HG03159 (cell line): ENCODE results near the gene IDH1.
"Not testable (repeated sequence)": the region's sequence is repeated elsewhere in the genome, so short reads cannot be mapped to it uniquely, and the experiment has no call there.

Experiments
- ATAC-seq: cut with Tn5 transposase; IDR thresholded peaks from one replicate; pipeline ENCODE4 v1.9.1; 2021; ENCODE audit warnings: mild to moderate bottlenecking, moderate library complexity; ENCODE audit not compliant: unreplicated experiment

IDH1 gene

DNA sequence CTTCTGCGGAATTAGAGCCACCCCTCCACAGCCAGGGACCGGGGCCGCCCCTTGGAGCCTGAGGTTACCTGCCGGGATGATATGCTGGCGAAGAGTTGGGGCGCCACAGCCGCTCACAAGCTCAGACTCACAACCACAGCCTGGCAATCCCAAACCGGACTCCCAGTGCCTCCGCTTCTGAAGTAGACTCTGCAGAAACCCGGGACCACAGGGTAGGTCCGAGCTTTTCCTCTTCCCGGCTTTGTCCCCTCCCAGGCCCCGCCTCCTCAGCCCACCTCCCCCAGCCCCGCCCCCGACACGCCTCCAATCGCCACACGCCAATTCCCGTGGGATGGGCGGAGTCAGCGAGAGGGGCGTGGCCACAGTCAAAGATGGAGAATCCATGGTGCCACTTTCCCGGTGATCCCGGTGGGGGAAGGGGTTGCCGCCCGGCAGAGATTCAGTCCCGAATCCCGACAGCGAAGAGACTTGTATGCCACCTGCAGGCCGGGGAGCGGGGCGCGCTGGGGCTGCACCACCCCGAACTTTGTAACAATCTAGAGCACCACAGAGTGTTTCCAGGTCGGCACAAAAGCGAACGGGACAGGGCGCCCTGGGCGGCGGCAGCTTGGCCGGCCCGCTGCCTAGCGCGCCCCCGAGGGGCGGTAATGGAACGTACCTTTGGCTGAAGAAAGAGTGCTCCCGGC, at the start of gene IDH1:
IDH1 (minus strand) TSS at position 201 of the 686 bp plus-strand sequence. CDS start 3,520 bp downstream, outside the sequence.
- ATAC-seq: peak; percentile 65

- no peak for ATAC-seq
These were observed 49.3 kb upstream of the IDH1 start for GRCh38 chr2:208304157-208304556.

- no peak for ATAC-seq
These were observed 46.2 kb upstream of the IDH1 start for GRCh38 chr2:208300847-208301618.

DNA sequence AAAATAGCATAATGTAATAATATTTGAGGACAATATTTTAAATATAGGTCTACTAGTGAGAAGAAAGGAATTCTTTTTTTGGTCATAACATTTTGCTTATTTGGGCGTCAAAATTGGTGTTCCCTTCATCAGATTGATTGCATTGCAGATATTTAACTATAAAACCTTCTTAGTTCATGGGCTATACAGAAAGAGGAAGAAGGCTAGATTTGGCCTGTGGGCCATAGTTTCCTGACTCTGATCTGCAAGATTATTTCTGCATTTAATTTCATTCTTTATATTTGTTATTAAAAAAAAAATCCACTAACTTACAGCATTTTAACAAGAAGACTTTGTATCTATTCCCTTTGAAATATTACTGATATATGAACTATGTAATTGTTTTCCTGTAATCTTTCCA, 43.1 kb upstream of the IDH1 start:
- ATAC-seq: no peak

DNA sequence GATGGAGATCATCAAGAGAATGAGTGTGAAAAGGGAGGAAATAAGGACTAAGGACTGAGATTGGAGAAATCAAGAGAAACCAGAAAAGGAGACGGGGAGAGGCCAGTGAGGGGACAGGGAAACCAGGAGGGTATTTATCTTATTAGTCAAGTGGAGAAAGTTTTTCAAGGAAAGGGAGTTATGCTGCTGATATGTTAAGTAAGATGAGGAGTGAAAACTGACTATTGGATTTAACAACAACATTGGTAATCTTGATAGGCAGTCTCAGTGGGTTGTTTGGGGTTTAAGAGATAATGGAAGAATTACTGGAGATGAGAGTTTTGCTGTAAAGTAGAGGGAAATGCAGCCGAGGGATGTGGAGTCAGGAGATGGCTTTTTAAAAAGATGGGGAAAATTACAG, 41.7 kb upstream of the IDH1 start:
- ATAC-seq: no peak

GRCh38 chr2:208295834-208296233, 41.0 kb upstream of the IDH1 start:
- no peak for ATAC-seq

DNA sequence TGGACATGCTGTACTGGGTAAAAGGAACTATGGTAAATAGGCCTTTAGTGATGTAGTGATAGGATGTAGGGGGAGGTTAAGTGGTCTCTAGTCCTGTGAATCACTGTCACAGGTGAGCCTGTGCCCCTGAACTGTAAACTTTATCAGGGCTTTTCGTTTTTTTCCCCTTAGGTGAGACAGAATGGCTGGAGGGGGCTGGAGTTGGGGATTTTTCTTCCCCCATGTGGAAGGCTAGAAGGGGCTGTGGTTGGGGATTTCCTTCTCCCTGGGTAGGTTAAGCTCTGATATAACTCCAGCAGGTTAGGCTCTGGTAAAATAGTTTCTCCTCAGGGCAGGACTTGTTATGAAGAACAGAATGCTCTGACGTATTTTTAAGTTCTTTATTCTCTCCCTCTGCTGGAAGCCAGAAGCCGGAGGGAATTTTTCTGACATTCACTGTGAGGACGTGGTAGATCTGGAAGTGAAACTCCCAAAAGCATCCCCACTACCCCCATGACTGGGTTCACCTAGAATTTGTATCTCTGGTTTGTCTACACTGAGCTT, 39.7 kb upstream of the IDH1 start:
- ATAC-seq: no peak

- no peak for ATAC-seq
These were observed 31.0 kb upstream of the IDH1 start for GRCh38 chr2:208285853-208286252.

- no peak for ATAC-seq
These were observed 26.1 kb upstream of the IDH1 start for GRCh38 chr2:208280933-208281332.

- ATAC-seq: no peak
These were observed 25.4 kb upstream of the IDH1 start for GRCh38 chr2:208280234-208280633.

- no peak for ATAC-seq
These were observed 24.4 kb upstream of the IDH1 start for GRCh38 chr2:208279236-208279635.

GRCh38 chr2:208278549-208278948, 23.7 kb upstream of the IDH1 start:
- ATAC-seq: no peak

GRCh38 chr2:208274748-208275147, 19.9 kb upstream of the IDH1 start:
- no peak for ATAC-seq

- no peak for ATAC-seq
These were observed 14.2 kb upstream of the IDH1 start for GRCh38 chr2:208269091-208269490.

GRCh38 chr2:208268156-208268952, 13.5 kb upstream of the IDH1 start:
- no peak for ATAC-seq

- ATAC-seq: not testable (repeated sequence)
These were observed 12.7 kb upstream of the IDH1 start for GRCh38 chr2:208267526-208267925.

DNA sequence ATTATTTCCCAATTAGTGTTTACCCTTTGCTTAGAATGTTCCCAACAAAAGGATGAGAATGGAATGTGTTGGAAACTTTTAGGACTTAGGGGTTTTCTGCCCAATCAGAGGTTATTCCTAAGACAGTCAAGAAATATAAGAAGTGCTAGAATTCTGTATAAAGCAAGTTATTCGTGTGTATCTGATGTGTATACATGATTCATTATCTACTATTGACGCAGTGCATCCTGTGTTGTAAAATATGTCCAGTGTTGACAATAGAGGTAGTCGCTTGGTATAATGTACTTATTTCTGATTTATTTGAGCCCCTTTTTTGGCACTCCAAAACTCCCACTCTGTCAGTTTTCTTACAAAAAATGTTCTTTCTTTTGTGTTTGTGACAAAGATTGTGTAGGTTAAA, 12.1 kb upstream of the IDH1 start:
- no peak for ATAC-seq

DNA sequence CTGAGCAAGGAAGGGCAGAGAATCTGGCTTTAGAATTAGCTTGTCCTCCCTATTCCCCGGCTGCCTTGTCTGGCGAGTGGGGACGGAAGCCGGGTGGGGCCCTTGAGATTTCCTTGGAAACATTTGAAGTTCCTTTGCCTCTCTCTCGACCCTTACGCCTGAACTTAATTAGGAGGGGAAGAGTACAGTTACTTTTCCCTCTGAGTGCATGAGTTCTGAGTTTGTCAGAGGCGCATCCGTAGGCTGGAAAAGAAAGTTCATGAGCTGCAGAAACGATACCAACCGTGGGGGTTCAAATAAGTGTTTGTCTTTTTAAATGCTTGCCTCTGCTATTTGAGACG, 11.7 kb upstream of the IDH1 start:
- peak; percentile 10 for ATAC-seq

DNA sequence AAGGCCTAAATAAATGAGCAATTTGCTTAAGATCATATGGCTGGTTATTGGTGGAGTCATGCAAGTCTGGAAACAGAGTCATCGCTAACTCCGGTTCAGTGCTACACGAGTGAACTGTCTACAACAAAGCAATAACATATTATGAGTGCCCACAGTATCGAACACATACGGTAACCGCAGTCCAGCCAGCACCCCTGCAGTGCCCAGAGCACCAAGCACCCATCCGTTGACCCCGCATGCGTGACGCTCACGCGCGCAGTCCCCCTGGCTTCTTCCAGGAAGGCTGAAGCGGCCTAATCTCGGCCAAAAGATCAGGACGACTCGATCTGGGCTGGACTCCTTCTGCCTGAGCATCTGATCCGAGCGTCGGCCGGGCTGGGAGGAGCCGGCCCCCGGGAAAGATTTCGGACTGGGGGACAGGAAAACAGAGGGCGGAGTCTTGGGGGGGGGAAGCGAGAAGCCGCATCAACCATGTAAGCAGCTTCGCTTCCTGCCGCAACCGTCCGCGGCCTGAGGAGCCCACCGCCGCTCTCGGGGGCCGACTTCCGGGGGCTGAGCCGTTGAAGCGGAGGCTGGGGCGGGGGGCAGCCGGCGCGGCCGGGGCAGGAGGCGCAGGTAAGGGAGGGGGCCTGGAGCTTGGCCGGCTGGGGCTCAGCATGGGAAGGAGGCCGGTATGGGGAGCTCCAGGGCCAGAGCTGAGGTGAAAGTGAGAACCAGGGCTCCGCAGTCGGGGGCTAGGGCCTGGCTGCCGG, 11.1 kb upstream of the IDH1 start, which contains the start of gene PIKFYVE:
PIKFYVE (plus strand) TSS at position 455 of the 752 bp plus-strand sequence. CDS start 5,265 bp downstream, outside the sequence.
- peak; percentile 80 for ATAC-seq

GRCh38 chr2:208265371-208265800, 10.5 kb upstream of the IDH1 start:
- ATAC-seq: peak; percentile 53
